ENCODE results near the gene CEP135.

DNA sequence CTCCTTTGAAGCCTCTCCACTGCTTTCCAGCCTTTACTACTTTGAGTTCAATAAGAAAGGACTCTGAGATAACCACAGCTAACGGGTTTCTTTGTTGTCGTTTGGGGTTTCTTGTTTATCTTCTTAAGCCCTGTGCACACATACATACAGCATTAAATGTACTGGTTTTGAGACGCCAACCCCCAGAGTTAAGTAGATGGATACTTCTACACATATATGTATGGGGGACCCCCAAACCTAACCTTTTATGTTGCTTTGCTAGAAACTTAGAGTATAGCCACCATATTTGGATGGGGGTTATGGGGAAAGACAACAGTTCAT lies 697 bp downstream of the CEP135 start:
- TF ChIP-seq POLR2A (IDR thresholded peaks at IDR 0.05) (no peak), POLR2AphosphoS5 (IDR thresholded peaks at IDR 0.05) (no peak), EP300 (IDR thresholded peaks at IDR 0.05) (no peak)
- TF ChIP-seq, protein P1, sequence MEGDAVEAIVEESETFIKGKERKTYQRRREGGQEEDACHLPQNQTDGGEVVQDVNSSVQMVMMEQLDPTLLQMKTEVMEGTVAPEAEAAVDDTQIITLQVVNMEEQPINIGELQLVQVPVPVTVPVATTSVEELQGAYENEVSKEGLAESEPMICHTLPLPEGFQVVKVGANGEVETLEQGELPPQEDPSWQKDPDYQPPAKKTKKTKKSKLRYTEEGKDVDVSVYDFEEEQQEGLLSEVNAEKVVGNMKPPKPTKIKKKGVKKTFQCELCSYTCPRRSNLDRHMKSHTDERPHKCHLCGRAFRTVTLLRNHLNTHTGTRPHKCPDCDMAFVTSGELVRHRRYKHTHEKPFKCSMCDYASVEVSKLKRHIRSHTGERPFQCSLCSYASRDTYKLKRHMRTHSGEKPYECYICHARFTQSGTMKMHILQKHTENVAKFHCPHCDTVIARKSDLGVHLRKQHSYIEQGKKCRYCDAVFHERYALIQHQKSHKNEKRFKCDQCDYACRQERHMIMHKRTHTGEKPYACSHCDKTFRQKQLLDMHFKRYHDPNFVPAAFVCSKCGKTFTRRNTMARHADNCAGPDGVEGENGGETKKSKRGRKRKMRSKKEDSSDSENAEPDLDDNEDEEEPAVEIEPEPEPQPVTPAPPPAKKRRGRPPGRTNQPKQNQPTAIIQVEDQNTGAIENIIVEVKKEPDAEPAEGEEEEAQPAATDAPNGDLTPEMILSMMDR (IDR thresholded peaks at IDR 0.05) = no peak
